ENCODE results near the gene GJD4.

Gene GJD4

GRCh38 chr10:35578618-35578956, 26.6 kb upstream of the GJD4 start:
- TF ChIP-seq, protein P1, sequence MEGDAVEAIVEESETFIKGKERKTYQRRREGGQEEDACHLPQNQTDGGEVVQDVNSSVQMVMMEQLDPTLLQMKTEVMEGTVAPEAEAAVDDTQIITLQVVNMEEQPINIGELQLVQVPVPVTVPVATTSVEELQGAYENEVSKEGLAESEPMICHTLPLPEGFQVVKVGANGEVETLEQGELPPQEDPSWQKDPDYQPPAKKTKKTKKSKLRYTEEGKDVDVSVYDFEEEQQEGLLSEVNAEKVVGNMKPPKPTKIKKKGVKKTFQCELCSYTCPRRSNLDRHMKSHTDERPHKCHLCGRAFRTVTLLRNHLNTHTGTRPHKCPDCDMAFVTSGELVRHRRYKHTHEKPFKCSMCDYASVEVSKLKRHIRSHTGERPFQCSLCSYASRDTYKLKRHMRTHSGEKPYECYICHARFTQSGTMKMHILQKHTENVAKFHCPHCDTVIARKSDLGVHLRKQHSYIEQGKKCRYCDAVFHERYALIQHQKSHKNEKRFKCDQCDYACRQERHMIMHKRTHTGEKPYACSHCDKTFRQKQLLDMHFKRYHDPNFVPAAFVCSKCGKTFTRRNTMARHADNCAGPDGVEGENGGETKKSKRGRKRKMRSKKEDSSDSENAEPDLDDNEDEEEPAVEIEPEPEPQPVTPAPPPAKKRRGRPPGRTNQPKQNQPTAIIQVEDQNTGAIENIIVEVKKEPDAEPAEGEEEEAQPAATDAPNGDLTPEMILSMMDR (IDR thresholded peaks at IDR 0.05; ENCODE audit: low read depth, low read length), result no peak
- H3K4me3 ChIP-seq (ENCODE audit: low read depth, low read length), result no peak overlapping the region

DNA sequence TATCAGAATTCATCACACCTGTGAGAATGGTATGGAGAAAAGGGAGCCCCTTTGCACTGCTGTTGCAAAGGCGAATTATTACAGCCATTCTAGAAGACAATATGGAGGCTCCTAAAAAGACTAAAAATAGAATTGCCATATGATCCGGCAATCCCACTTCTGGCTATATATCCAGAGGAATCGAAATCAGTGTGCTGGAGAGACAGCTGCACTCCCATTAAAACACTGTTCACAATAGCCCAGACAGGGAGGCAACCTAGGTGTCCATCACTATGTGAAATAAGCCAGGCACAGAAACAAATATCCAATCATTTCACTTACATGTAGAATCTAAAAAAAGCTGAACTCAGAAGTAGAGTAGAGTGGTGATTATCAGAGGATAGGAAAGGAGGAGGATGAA, 26.0 kb upstream of the GJD4 start:
- TF ChIP-seq, protein P1 (IDR thresholded peaks at IDR 0.05; ENCODE audit: low read depth, low read length), result no peak

GRCh38 chr10:35579726-35580422, 25.3 kb upstream of the GJD4 start:
- H3K4me3 ChIP-seq (ENCODE audit: low read depth, low read length), result no peak overlapping the region
- TF ChIP-seq, protein P1 (IDR thresholded peaks at IDR 0.05; ENCODE audit: low read depth, low read length), result no peak

More for the DNA sequence above, 26.0 kb upstream of the GJD4 start:
- H3K4me3 ChIP-seq (ENCODE audit: low read depth, low read length), result no peak overlapping the region

DNA sequence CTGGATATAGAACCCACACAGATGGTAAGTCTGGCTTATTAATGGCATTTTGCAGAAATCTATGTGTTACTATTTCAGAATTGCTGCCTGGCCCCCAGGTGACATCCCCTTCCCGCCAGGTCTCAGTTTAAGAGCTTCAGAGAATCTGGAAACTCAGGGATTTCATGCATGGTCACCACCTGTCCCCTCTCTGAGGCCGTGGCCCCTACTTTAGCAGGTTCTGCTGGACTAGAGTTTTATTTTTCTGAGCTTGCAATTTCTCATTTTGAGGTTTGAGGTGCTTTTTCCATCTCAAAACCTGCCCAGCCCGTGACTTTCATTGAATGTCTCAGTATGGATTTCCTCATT, 24.7 kb upstream of the GJD4 start:
- H3K4me3 ChIP-seq (ENCODE audit: low read depth, low read length), result no peak overlapping the region
- TF ChIP-seq, protein P1 (IDR thresholded peaks at IDR 0.05; ENCODE audit: low read depth, low read length), result no peak

DNA sequence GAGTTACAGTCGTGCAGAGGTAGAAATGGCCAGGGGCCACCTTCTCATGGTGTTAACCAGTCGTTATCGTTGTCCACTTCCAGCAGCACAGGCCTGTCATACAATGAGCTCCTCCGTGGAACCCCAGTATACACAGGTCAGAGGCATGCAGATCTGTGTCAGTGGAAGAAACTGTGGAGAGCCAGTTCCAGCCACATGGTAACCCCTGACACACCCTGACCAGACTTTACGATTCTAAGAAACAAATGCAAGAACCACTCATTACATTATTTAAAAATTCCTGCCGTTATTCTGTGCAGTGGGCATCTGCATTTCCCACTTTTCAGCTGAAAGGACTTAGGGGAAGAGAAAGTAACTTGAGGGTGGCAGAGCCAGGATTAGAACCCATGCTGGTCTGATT, 23.5 kb upstream of the GJD4 start:
- TF ChIP-seq, protein P1 (IDR thresholded peaks at IDR 0.05; ENCODE audit: low read depth, low read length), result no peak
- H3K4me3 ChIP-seq (ENCODE audit: low read depth, low read length), result no peak overlapping the region

GRCh38 chr10:35584946-35585345, 20.2 kb upstream of the GJD4 start:
- H3K4me3 ChIP-seq (ENCODE audit: low read depth, low read length), result no peak overlapping the region
- TF ChIP-seq, protein P1 (IDR thresholded peaks at IDR 0.05; ENCODE audit: low read depth, low read length), result no peak

DNA sequence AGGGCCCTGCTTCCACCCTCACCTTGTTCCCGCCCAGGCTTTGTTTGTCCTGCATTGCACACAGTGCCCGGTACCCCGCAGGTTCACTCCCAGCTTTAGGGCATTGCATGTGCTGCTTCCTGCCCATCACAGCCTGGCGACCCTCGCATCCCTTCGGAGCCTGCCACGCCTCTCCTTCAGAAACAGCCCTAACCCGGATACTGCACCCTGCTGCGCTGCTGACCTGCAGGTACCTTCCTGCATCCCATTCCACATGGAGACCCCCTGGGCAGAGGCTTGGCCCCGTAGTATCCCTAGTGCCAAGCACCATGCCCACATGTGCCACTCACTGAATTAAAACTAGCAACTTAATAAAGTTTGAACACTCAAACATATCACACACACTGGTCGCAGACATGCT, 19.8 kb upstream of the GJD4 start:
- H3K4me3 ChIP-seq (ENCODE audit: low read depth, low read length), result no peak overlapping the region
- TF ChIP-seq, protein P1 (IDR thresholded peaks at IDR 0.05; ENCODE audit: low read depth, low read length), result no peak
